Testis (tissue), 2 donors: Measurements from ENCODE around the gene TMEM178B.
"Not testable (repeated sequence)": the region's sequence is repeated elsewhere in the genome, so short reads cannot be mapped to it uniquely, and the experiment has no call there.

Experiments used
- CTCF ChIP-seq, 3 experiments: fragments of 450-650 bp in 2 of 3; fragments of 200-600 bp in 1 of 3; sonication (generic) in 1 of 3; IDR thresholded peaks; one replicate each; pipeline ENCODE4 v1.5.1; 2016 to 2019; ENCODE audit warnings: antibody characterized with exemption in 3 of 3, mild to moderate bottlenecking in 2 of 3, moderate library complexity in 1 of 3
- POLR2A ChIP-seq: fragments of 450-650 bp; IDR thresholded peaks from one replicate; pipeline ENCODE4 v1.6.1; 2017; ENCODE audit warnings: antibody characterized with exemption, mild to moderate bottlenecking, moderate library complexity

- TF ChIP-seq CTCF (IDR thresholded peaks at IDR 0.05); POLR2A: not testable (repeated sequence)
Observed at GRCh38 chr7:141067856-141068255, 6.0 kb upstream of the TMEM178B start.
